Measurements from ENCODE around the gene TRIOBP. TPM values are rescaled to one million over a fixed set of nuclear protein-coding genes. Genes with fewer than 3 reads are reported as not detected.

TRIOBP gene
- total and polyA plus RNA-seq, 2 of the 4 experiments (the other 2 are of a cell fraction): 46.4 to 69.8 TPM

DNA sequence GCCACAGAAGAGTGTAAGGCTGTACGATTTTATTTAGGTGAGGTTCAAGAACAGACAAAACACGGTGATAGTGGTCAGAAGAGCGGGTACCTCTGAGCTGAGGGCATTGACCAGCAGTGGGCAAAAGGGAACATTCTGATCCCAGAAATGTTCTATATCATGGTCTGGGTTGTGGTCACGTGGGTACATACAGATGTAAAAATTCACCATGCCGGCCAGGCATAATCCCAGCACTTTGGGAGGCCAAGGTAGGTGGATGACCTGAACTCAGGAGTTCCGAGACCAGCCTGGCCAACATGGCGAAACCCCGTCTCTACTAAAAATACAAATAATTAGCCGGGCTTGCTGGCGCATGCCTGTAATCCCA is 79.8 kb downstream of the TRIOBP start (continued):
- TF ChIP-seq NFE2L2 (IDR thresholded peaks at IDR 0.05; ENCODE audit: low read depth, low read length) (no peak), BHLHE40 (IDR thresholded peaks at IDR 0.05; ENCODE audit: low read depth, low read length) (no peak), MAZ (IDR thresholded peaks at IDR 0.05; ENCODE audit: borderline replicate concordance, low read depth, low read length) (no peak)

DNA sequence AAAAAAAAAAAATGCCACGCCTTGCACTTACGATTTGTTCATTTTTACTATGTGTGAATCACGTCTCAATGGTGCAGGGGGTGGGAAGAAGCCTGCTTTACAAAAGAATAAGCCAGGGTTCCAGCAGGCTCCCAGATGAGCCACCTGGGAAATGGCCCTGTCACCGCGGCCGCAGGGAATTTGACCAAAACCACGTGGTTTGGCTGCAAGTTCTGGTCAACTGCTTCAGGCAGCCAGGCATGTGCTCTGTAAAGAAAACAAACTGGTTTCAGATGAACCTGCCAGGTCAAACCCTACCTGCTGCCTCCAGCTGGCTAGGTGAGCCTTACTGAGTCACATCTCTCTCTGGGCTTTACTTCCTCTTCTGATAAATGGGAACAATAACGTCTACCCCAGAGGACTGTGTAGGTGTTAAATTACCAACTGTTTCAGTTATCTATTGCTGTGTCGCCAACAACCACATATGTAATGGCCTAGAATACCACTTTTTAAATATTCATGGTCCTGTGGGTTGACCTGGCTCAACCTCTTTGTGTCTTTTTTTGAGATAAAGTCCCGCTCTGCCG is 80.4 kb downstream of the TRIOBP start:
- dilution Hi-C loops (cut with HindIII; ENCODE audit: low sequenced_read_pairs, unreplicated experiment): no loop called here
- Histone ChIP-seq H4K20me1 (ENCODE audit: insufficient read depth, low read length) (peaks cover 13% of the 10 kb centered on the region), H3K14ac (replicated peaks; ENCODE audit: low read depth, low read length) (peak overlapping the region; percentile 81), H2AK5ac (ENCODE audit: low read depth, low read length) (peak overlapping the region; percentile 62), H3K4me2 (ENCODE audit: low read depth, low read length) (peak overlapping the region; percentile 19; the same call in 1 of the 2 replicates), H4K5ac (ENCODE audit: low read depth, low read length) (peak overlapping the region; percentile 13; the same call in 1 of the 2 replicates), H2AK9ac (replicated peaks; ENCODE audit: low read depth, low read length, poor library complexity) (peak overlapping the region; percentile 95), H3K9ac (ENCODE audit: low read depth, low read length) (no peak overlapping the region), H3K23ac (ENCODE audit: low read depth, low read length) (peak overlapping the region; percentile 83; the same call in 1 of the 2 replicates), H2BK5ac (ENCODE audit: low read depth, low read length, poor library complexity, severe bottlenecking) (peak overlapping the region; percentile 97), H4K8ac (ENCODE audit: low read depth in 2 of 2, low read length in 2 of 2) (peak overlapping the region in 1 of 2 experiments; percentile 27), H3K36me3 (ENCODE audit: control insufficient read depth, insufficient read depth, low read length) (peaks cover 23% of the 10 kb centered on the region), H3K27ac (ENCODE audit: insufficient read depth, low read length) (peak overlapping the region; percentile 33; the same call in 1 of the 2 replicates), H3K4me1 (ENCODE audit: control insufficient read depth, insufficient read depth, low read length) (peaks cover 21% of the 10 kb centered on the region), H2BK120ac (ENCODE audit: low read depth, low read length) (peak overlapping the region; percentile 76), H3K4ac (ENCODE audit: low read depth, low read length) (peak overlapping the region; percentile 92), H2BK15ac (ENCODE audit: low read depth, low read length) (peak overlapping the region; percentile 13; the same call in 2 of the 3 replicates), H3K4me3 (ENCODE audit: insufficient read depth, low read depth, low read length) (no peak overlapping the region), H3K9me1 (ENCODE audit: insufficient read depth, low read length) (peaks cover 31% of the 10 kb centered on the region), H3K9me3 (ENCODE audit: control insufficient read depth, insufficient read depth, low read length) (no peaks in the 10 kb centered on the region), H3K18ac (ENCODE audit: low read depth, low read length) (peak overlapping the region; percentile 18; the same call in 1 of the 2 replicates), H3K79me1 (ENCODE audit: low read depth in 1 of 2, low read length in 2 of 2) (peaks cover 0 to 35% of the 10 kb centered on the region in 2 experiments; a peak in 2 of 4 replicates), H3K56ac (ENCODE audit: extremely low read depth, insufficient read depth, low read length) (peak overlapping the region; percentile 29; the same call in 1 of the 2 replicates), H2AFZ (replicated peaks; ENCODE audit: low read length, poor library complexity) (peak overlapping the region; percentile 28), H4K91ac (ENCODE audit: insufficient read depth, low read depth, low read length) (peak overlapping the region; percentile 84), H3K27me3 (ENCODE audit: control insufficient read depth, insufficient read depth, low read length) (no peaks in the 10 kb centered on the region), H2BK20ac (ENCODE audit: low read depth, low read length) (peak overlapping the region; percentile 94)
- CTCF ChIA-PET: no interaction called here
- DNase-seq: peak; percentile 94
- intact Hi-C loops (cut with micrococcal nuclease): no loop called here
- WGBS, 2 experiments (ENCODE audit: extremely low coverage in 2 of 2, insufficient read length in 1 of 2): 13% methylated on average over 4 of the region's 11 CpGs; no CpG with 5 or more reads in 1 of the 2 experiments
- in situ Hi-C loops (cut with MboI; ENCODE audit: low sequenced_read_pairs): no loop called here
- peak; percentile 27 for ATAC-seq (ENCODE audit: low read depth)
- POLR2A ChIA-PET (ENCODE audit: unreplicated experiment): interaction anchor here (0.7 kb wide), 1 partner anchor 109 kb away, joined by 15 read pairs; no protein-coding TSS in a partner anchor
- no TSS peak for BruUV-seq (replicated peaks)
- peak; percentile 69; the same call in 1 of the 2 replicates for TF ChIP-seq MXI1 (IDR thresholded peaks at IDR 0.05; ENCODE audit: borderline replicate concordance, low read depth, low read length)
- no peak for TF ChIP-seq POLR2A (IDR thresholded peaks at IDR 0.05; ENCODE audit: low read depth, low read length)
- TF ChIP-seq RAD21 (IDR thresholded peaks at IDR 0.05; ENCODE audit: low read length): no peak
- no peak for TF ChIP-seq BHLHE40 (IDR thresholded peaks at IDR 0.05; ENCODE audit: low read depth, low read length)
- peak; percentile 38; the same call in 1 of the 2 replicates for TF ChIP-seq NFE2L2 (IDR thresholded peaks at IDR 0.05; ENCODE audit: low read depth, low read length)
- no peak for TF ChIP-seq RCOR1 (IDR thresholded peaks at IDR 0.05; ENCODE audit: insufficient replicate concordance, low read length)
- TF ChIP-seq RFX5 (IDR thresholded peaks at IDR 0.05; ENCODE audit: low read depth, low read length): no peak
- TF ChIP-seq, protein P1, sequence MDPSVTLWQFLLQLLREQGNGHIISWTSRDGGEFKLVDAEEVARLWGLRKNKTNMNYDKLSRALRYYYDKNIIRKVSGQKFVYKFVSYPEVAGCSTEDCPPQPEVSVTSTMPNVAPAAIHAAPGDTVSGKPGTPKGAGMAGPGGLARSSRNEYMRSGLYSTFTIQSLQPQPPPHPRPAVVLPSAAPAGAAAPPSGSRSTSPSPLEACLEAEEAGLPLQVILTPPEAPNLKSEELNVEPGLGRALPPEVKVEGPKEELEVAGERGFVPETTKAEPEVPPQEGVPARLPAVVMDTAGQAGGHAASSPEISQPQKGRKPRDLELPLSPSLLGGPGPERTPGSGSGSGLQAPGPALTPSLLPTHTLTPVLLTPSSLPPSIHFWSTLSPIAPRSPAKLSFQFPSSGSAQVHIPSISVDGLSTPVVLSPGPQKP (IDR thresholded peaks at IDR 0.05; ENCODE audit: borderline replicate concordance, low read depth, low read length): no peak
- no peak for TF ChIP-seq SMC3 (IDR thresholded peaks at IDR 0.05; ENCODE audit: low read depth, low read length)
- TF ChIP-seq, protein P2, sequence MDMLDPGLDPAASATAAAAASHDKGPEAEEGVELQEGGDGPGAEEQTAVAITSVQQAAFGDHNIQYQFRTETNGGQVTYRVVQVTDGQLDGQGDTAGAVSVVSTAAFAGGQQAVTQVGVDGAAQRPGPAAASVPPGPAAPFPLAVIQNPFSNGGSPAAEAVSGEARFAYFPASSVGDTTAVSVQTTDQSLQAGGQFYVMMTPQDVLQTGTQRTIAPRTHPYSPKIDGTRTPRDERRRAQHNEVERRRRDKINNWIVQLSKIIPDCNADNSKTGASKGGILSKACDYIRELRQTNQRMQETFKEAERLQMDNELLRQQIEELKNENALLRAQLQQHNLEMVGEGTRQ (IDR thresholded peaks at IDR 0.05; ENCODE audit: low read depth, low read length): peak; percentile 81
- no peak for TF ChIP-seq CTCF (conservative IDR thresholded peaks at IDR 0.05; ENCODE audit: low read depth, low read length)

Measured in IMR-90 (cell line).